Glomerular endothelial cell (primary cell): Measurements from ENCODE around the gene UBALD2. TPM values are rescaled to one million over a fixed set of nuclear protein-coding genes. Genes with fewer than 3 reads are reported as not detected.
"Not testable (repeated sequence)": the region's sequence is repeated elsewhere in the genome, so short reads cannot be mapped to it uniquely, and the experiment has no call there.

Experiments used
- DNase-seq: peaks from one replicate; pipeline ENCODE4 v3.0.0-alpha.2; 2011; ENCODE audit warnings: low read depth, low spot score; ENCODE audit errors: extremely low read depth
- total RNA-seq: library from RNA; depleted of rRNA; stranded (reverse); fragments of >200 nt; gene quantifications from 2 replicates; pipeline ENCODE4 v1.2.3, GENCODE V29; 2015

UBALD2 gene
- total RNA-seq, 1 donor from 2014 or later, result 25.7 TPM

GRCh38 chr17:76262732-76263344, 2.3 kb upstream of the UBALD2 start:
- DNase-seq, result no peak

GRCh38 chr17:76263896-76264295, 1.3 kb upstream of the UBALD2 start:
- no peak for DNase-seq

- DNase-seq, result no peak
These were observed 758 bp upstream of the UBALD2 start for GRCh38 chr17:76264425-76264754.

- no peak for DNase-seq
These were observed 586 bp downstream of the UBALD2 start for GRCh38 chr17:76265624-76266243.

- no peak for DNase-seq
These were observed 1.2 kb downstream of the UBALD2 start for GRCh38 chr17:76266244-76266938.

GRCh38 chr17:76267051-76267576, 2.0 kb downstream of the UBALD2 start:
- no peak for DNase-seq

GRCh38 chr17:76267581-76268001, 2.4 kb downstream of the UBALD2 start:
- DNase-seq, result not testable (repeated sequence)

- no peak for DNase-seq
These were observed 3.0 kb downstream of the UBALD2 start for GRCh38 chr17:76268015-76268749.

GRCh38 chr17:76268991-76269981, 4.1 kb downstream of the UBALD2 start:
- DNase-seq, result no peak

- no peak for DNase-seq
These were observed 5.0 kb downstream of the UBALD2 start for GRCh38 chr17:76270127-76270592.

GRCh38 chr17:76270770-76271668, 5.9 kb downstream of the UBALD2 start:
- DNase-seq, result no peak

- DNase-seq, result no peak
These were observed 6.8 kb downstream of the UBALD2 start for GRCh38 chr17:76271669-76272540.

GRCh38 chr17:76272541-76273444, 7.6 kb downstream of the UBALD2 start:
- no peak for DNase-seq

- DNase-seq, result no peak
These were observed 8.4 kb downstream of the UBALD2 start for GRCh38 chr17:76273445-76274111.

GRCh38 chr17:76274112-76274956, 9.2 kb downstream of the UBALD2 start:
- no peak for DNase-seq
